Right lobe of liver (tissue), 4 donors: Measurements from ENCODE around the gene RBM8A.

Source experiments
- POLR2A ChIP-seq: fragments of 450-650 bp; IDR thresholded peaks from one replicate; pipeline ENCODE4 v1.6.1; 2017; ENCODE audit warnings: antibody characterized with exemption, mild to moderate bottlenecking
- TF ChIP-seq, protein P1 (sequence below), 4 donors: fragments of 200-600 bp in 3 of 4; fragments of 450-650 bp in 1 of 4; IDR thresholded peaks; one replicate each; pipeline versions ENCODE4 v1.5.1 to v1.8.0; 2016 to 2022; ENCODE audit warnings: antibody characterized with exemption in 4 of 4, mild to moderate bottlenecking in 2 of 4
- donor health status: DM: no; HTN: no; CAD: no.
- donor health status: DM: no; HTN: no; CAD: no.
- donor health status: DM: no; HTN: yes; CAD: no.

DNA sequence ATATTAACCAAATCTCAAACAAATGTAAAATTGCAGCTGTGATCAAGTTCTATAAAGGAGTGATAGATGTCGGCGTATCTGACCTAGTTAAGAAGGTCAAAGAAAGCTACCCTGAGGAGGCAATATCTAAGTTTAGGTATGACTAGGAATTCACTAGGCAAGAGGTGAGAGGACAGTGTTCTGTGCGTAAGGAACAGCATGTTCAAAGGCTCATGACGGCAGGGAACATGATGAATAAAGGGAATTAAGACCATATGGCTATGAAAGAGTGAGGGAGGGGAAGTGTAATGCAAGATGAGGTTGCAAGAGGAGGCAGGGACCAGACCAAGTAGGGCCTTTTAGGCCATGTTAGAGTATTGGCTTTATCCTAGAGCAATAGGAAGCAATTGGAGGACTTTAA is 21.9 kb upstream of the RBM8A start:
- TF ChIP-seq, protein P1, sequence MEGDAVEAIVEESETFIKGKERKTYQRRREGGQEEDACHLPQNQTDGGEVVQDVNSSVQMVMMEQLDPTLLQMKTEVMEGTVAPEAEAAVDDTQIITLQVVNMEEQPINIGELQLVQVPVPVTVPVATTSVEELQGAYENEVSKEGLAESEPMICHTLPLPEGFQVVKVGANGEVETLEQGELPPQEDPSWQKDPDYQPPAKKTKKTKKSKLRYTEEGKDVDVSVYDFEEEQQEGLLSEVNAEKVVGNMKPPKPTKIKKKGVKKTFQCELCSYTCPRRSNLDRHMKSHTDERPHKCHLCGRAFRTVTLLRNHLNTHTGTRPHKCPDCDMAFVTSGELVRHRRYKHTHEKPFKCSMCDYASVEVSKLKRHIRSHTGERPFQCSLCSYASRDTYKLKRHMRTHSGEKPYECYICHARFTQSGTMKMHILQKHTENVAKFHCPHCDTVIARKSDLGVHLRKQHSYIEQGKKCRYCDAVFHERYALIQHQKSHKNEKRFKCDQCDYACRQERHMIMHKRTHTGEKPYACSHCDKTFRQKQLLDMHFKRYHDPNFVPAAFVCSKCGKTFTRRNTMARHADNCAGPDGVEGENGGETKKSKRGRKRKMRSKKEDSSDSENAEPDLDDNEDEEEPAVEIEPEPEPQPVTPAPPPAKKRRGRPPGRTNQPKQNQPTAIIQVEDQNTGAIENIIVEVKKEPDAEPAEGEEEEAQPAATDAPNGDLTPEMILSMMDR (IDR thresholded peaks at IDR 0.05) = no peak
- TF ChIP-seq POLR2A = no peak
